Pons (tissue), 1 donor: Measurements from ENCODE around the gene SGMS1.
A peak's percentile ranks its signal among the peaks of the same experiment; 100 is the strongest.

Source experiments
- DNase-seq: peaks from one replicate; pipeline ENCODE4 v3.0.0-alpha.2; 2016; ENCODE audit warnings: low spot score

Gene SGMS1

DNA sequence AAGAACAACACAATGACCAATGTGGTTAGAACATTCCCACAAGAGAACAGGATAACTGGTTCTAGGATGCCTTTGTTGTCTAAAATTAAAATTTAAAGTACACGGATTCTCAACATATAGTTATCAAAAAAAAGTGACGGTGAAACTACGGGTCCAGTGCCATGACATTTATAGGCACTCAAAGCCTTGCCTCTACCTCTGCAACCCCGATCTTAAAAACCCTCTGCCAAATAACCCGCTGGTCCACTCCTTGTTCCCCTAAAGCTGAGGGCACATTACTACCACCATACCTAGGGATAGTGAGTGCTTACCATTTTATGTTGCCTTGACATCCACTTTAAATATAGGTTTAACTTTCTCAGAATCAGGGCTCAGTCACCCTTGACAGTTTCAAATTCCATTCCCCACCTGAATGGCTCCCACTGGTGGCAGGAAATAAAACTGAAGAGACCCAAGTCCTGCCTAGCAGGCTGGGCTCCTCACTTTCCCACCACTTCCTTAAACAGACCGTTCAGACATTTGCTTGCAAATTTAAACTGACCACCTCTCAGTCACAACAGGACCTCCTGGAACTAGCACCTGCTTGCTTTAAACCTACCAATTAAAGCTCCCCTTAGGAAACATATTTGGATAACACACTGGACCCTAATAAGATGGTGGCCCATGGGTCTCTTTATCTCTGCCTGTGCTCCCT lies 202.6 kb downstream of the SGMS1 start:
- peak; percentile 74 for DNase-seq

DNA sequence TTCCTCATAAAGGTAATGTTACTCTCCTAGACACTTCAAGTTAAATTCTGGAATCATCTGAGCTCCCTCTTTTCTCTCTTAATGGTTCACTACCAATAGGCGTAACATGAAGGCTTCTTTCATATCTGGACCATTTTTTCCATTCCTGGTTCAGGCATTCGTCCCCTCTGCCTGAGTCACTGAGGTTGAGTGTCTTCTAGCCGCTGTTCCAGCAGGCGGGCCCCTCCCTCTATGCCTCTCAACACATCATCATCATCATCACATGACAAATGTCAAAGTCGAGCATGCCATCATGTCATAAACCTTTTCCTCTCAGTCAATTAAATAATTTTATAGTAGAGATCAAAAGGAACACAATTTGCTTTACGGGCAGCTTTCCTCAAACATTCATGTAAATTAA lies 203.6 kb downstream of the SGMS1 start:
- DNase-seq, result no peak

GRCh38 chr10:50419756-50420155 lies 204.0 kb downstream of the SGMS1 start:
- peak; percentile 56 for DNase-seq

DNA sequence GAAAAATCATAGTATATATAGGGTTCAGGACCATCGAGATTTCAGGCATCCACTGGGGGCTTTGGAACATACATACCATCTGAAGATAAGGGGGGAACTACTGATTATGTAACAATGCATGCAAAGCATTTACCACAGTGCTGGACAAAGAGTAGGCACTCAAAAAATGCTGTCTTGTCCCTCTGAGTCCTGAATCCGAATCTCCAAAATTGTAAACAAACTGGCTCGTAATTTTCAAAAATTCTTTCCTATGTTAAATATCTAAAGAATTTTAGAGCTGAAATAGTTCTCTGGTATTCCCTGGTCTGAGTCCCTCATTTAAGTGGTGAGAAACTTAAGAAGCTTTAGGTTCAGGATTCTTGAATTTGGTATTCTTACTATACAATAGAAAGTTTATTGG lies 204.7 kb downstream of the SGMS1 start:
- peak; percentile 41 for DNase-seq

DNA sequence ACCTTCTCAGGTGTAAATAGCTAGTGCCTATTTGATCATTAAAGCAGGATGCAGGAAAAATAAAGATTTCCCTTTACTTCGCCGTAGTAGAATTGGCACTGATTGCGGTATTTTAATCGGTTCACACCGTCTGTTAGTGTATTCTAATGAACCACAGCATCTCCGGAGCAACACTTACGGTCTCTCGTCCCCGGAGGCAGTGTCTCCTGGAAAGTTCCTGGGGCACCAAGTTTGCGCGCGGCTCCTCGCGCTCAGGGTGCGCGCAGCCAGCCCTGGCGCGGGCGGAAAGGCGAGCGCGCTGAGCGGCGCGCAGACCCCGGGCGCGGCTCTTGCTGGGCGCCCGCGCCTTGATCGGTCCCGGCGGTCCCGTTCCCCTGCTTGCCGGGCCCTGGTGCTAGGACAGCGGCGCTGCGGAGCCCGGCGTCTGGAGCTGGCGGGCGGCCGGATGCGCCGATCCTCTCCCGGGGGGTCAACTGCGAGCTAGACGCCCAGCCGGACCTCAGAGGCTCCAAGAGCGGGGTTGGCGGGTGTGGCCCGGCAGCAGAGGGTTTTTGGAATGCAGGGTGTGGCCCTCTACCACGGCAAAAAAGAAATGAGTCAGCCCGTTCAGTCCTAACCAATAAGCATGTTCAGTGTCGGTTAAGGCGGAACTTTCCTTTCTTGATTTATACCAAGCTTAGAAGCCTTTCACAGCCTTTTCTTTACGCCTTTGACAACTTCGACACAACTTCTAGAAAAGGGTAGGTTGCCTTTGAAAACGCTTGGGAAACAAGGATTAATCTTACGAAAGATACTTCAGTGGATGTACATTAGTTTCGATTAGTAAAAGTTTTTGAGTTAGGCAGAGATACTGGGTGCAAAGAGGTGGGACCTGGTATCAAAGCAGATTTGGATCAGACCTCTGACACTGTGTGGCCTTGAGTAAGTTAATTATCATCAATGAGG lies 205.6 kb downstream of the SGMS1 start:
- peak; percentile 74 for DNase-seq

GRCh38 chr10:50417486-50417885 lies 206.3 kb downstream of the SGMS1 start:
- DNase-seq, result peak; percentile 86

DNA sequence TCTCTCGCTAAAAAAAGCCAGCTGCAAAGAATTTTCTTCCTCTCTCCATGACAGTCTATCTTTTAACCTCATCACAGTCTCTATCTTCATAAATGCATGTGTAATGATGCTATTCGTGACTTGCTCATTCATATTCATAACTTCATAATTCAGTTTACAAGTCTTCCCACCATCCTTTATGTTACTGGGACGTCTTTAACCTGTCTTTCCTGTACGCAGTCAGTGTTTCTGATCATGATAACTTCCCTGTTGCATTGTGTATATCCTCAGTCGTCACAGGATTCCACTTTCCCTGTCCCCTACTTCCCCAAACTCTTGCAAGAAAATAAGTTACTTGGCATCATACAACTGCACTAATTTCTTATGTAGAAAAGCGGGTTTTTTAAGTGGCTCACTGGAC lies 206.9 kb downstream of the SGMS1 start:
- peak; percentile 70 for DNase-seq

- DNase-seq, result peak; percentile 58
These were observed 207.5 kb downstream of the SGMS1 start for GRCh38 chr10:50416181-50416824.

DNA sequence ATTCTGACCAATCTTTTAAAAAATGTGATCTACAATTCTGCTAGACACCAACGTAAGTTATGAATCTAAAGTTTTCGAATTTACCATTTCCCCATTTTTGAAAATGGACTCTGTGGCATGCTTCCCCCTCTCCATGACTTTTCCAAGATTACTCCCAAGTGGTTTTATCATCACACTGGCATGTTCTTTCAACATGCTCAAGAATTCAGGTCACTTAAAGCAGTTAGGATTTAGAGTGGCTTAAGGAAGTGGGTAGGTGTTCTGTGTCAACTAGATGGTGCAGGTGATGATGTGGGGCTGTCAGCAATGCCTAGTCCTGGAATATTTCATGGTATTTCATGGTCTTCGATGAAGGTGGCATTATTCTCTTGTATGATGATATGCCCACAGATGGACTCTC lies 208.5 kb downstream of the SGMS1 start:
- no peak for DNase-seq

DNA sequence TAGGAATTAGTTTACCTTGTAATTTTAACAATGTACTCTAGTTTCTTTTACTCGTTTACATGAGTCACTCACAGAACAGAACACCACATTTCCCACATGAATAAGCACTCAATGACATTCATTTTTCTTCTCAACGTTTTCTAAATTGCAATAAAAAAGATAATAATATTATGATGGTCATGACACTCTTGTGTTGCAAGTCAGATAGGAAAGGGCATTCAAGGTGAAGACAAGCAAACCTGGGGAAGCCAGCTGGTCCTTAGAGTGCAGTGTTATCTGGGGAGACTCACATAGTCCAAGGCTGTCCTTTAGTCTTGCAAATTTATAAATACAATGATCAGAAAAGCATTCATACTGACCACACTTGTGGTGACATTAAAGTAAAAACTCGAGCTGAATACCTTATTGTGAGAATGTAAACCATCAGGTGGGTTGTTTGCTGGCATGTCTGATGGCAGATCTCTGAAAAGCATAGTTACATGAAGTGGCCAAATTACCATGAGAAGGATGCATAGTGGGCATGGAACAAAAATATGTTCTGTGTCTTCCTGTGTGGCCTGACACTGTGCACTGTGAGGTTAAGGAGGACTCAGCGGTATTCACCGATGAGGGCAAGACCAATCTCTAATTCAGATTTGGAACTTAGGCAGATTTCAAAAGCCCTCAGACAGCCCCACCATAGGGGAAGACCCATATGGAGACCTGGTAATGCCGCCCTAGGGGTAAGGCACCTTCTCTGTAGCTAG lies 213.5 kb downstream of the SGMS1 start:
- DNase-seq, result no peak

- no peak for DNase-seq
These were observed 216.5 kb downstream of the SGMS1 start for GRCh38 chr10:50407076-50407801.

DNA sequence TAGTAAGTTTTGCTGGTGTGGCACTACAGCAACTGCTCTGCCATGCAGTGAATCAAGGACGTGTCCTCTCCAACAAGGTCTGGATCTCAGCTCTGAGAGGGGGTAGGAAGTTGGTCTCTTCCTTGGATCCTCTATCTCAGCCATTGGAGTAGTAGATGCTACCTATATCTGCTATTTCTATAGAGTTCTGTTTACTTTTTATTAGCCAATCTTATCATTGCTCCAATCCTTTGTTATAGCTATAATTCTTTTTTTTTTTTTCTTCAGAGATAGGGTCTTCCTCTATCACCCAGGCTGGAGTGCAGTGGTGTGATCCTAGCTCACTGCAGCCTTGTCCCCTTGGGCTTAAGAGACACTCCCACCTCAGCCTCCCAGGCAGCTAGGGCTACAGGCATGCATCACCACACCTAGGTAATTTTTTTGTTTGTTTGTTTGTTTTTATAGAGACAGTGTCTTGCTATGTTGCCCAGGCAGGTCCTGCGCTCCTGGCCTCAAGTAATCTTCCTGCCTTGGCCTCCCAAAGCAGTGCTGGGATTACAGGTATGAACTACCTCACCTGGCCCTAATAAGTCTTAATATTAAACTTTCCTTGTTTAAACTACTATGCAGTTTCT lies 217.2 kb downstream of the SGMS1 start:
- DNase-seq, result no peak

- DNase-seq, result no peak
These were observed 218.0 kb downstream of the SGMS1 start for GRCh38 chr10:50405723-50406122.

DNA sequence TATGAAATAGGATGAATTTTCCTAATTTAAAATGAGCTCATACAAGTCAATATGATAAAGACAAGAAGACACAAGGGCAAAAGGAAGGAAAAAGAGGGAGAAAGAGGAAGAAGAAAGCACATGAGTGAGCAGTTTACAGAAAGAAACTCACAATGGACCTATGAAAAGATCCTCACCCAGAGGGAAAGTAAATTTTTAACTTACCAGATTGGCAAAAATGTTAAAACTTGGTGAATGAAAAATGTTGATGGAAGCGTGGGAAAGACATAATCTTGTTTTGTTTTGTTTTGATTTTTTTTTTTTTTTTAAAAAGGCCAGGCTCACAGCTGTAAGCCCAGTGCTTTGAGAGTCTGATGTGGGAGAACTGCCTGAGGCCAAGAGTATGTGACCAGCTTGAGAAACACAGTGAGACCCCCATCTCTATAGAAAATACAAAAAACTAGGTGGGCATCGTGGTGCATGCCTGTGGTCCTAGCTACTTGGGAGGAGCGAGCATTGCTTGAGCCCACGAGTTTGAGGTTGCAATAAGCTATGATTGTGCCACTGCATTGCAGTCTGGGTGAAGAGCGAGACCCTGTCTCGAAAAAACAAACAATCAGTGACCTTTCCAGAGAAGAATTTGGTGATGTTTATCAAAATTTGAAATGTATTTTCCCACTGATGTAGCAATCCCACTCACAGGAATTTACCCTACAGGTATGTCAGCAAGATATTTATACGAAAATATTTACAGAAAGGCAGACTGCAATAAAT lies 219.6 kb downstream of the SGMS1 start:
- no peak for DNase-seq

DNA sequence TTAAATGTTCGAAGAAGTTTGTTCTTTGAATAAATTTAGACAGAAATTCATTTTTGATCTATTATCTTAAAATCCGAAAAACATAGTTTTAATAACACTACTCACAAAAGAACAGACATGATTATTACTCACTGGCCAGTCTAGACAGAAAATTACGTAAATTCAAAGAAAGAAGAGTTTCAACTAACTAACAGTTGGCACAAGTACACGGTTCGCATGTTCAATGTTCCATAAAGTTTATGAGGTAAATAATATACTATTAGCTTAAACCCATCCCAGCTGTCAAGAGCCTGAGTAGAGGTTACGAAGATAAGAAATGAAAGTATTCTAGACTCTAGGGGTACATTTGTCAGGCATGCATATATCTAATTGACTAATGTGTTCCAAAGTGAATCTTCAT lies 220.7 kb downstream of the SGMS1 start:
- no peak for DNase-seq

DNA sequence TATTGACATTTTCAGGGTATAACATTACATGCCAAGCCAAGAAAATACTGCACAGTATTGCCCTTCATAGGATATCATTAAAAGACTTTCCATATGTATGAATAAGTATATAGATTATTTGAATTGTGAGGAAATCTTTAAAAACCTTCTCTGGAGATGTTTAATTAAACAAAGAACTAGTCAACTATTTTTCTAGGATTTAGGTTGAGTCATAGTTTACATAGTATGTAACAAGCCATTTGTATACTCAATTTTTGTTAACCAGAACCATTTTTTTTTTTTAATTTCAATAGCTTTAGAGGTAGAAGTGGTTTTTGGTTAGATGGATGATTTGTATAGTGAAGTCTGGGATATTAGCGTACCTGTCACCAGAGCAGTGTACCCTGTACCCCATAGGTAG lies 221.3 kb downstream of the SGMS1 start:
- DNase-seq, result no peak

DNA sequence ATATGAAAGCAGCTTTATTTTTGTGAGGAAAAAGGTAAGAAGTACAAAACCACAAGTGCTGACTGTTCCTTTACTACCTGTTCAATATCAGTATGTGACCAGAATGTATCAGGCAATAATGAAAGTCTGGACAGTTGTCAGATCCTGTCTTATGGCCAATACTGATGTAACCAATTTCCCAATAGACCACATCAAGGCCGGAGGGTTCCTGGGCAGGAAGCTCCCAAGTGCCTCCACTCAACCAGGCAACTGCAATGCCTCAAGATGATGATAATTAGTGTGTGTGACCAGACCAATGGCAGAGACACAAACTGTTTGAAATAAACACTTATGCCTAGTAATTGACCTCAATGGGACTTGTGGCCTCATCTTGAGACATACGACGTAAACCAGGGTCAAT lies 223.1 kb downstream of the SGMS1 start:
- DNase-seq, result no peak

- no peak for DNase-seq
These were observed 224.9 kb downstream of the SGMS1 start for GRCh38 chr10:50398823-50399222.

DNA sequence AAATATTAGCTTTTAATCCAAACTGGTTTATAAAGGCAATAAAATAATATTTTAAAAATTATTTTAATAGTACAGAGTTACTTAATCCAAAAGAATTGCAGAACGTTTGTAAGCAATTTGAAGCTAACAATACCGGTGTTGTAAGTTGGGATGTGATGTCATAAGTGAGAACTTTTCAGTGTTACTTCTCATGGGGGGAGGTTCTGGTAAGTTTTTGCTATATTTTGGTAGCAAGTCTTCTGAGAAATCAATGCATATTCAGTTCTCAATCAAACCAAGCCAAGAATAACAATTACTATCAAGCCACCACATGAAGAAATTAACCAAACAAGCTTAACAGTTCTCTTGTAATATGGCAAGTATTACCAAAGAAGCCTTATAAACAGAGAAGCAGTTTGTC lies 225.4 kb downstream of the SGMS1 start:
- DNase-seq, result no peak
